ENCODE data around the gene SMTNL2.
"Not testable (repeated sequence)": the region's sequence is repeated elsewhere in the genome, so short reads cannot be mapped to it uniquely, and the experiment has no call there.

The SMTNL2 gene

DNA sequence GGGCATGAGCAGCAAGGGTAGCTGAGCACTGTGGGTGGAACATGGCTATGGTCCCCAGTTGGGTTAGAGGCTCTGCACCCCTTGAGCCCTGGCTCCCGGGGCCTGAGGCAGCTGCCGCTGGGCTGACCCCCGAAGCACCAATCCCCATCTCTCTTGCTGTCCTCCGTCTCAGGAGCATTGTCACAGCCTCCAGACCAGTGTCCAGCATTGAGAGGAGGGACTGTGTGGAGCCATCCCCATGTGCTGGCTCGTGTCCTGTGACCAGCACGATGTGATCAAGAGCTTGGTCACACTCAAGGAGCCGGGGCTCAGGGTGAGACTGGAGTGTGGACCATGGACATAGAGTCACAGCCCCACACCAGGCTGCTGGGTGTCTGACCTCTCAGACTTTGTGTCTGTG is 2.9 kb downstream of the SMTNL2 start:
- no peak for DNase-seq

DNA sequence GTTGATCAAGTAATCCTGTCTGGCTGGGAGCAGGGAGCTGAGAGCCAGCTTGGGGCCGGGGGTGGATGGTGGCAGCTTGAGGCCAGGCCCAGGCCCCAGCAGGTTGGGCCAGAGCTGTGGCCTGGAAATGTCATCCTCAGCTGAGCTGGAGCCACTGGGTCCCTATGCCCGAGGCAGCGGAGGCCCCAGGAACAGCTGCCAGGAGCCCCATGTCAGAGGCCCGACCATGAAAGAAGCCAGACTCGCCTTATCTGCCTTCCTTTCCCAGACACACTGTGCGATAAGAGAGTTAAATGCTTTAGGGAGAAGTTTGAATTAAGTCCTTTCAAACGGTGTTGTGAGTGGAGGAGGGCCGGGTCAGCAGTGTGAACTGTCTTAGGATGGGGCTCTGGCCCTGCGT is 3.5 kb downstream of the SMTNL2 start:
- DNase-seq = no peak

DNA sequence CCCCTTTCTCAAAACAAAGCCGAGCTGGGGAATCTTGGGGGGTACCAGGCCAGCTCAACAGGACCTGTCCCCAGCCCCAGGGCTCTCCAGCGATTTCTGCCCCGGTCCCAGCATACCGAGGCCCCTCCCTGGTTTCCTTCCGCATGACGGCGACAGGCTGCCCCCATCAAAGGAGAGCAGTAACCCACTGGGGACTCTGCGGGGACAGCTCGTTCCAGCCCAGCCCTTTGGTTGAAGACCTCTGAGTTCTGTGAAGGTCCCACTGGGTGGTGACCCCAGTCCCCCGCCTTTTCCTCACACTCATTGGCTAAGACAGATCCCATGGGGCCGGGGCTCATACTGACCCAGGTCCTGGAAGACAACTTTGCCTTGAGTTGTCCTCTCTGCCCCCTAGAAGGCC is 4.1 kb downstream of the SMTNL2 start:
- no peak for DNase-seq

DNA sequence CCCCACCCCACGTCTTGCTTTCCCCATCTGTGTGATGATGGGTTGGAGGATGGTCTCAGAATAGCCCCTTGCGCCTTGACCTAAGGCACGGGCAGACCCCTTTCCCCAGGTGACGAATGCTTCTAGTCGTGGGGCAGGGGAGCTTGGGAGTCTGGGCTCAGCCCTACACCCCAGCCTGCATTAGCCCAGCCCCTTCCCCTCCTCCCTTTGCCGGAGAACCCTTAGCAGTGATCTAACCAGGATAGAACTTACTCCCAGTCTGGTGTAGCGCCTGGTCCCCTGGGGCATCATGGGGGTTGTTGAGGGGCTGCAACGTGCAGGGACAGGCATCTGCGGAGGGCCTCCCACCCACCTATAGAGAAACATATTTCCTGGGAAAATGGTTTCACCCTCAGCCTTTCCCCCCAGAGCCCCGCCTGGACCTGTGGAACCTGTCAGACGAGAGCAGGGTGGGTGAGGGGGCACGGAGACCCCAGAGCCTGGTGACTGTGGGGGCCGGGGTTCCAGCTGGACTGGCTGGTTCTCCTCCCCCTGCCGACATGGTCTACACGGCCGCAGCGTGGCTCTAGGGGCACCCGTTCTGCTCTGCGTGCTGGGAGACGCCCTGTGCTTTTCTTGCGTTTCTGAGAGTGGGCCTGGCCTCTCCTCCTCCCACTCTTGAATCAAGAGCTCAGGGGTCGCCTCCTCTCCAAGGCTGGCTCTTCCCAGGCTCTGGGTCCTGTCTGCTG is 4.7 kb downstream of the SMTNL2 start:
- no peak for DNase-seq

DNA sequence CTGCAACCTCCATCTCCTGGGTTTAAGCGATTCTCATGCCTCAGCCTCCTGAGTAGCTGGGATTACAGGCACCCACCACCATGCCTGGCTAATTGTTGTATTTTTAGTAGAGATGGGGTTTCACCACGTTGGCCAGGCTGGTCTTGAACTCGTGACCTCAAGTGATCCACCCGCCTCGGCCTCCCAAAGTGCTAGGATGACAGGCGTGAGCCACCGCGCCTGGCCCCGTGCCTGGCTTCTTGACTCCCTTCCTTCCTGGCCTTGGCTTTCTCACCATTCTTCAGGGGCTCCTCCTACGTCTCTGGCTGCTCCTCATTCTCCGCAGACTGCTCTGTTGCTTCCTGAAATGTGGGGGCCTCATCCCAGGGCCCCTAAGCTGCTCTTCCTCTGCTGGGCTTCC is 5.7 kb downstream of the SMTNL2 start:
- not testable (repeated sequence) for DNase-seq

DNA sequence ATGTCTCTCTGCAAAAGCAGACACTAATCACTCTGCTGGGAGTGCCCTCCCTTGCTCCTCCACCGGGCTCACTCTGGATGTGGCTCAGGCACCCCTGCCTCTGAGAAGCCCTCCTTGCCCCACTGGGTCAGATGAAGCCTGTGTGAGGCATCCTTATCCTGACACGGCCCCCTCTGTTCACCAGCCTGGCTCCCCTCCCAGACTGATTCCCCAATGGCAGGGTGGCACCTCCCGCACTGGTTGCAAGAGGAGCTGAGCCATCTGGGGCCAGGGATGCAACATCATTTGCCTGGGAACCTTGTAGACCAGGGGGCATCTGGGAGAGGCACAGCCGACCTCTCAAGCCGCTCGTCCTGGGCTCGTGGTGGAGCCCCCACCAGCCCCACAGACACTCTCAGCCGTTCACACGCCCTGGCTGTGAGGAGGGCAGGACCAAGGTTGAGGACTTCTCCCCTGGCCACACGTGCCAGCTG is 6.7 kb downstream of the SMTNL2 start:
- no peak for DNase-seq

DNA sequence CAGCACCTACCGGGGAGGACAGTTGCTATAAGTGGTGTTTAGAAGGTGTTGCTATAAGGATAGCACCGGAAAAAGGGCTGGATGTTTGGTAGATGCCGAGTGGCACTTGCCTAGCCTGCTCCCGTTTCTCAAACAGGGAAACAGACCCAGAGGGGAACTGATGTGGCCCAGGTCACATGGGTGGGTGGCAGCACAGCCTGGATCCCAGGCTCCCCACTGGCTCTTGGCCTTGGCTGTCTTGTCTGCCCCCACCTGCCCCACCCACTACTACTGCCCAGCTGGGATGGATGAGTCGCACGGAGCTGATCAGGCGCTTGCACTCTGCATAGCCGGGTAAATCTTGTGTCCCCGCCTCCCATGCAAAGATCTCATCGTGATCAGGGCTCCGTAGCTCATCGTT is 7.2 kb downstream of the SMTNL2 start:
- DNase-seq = no peak

DNA sequence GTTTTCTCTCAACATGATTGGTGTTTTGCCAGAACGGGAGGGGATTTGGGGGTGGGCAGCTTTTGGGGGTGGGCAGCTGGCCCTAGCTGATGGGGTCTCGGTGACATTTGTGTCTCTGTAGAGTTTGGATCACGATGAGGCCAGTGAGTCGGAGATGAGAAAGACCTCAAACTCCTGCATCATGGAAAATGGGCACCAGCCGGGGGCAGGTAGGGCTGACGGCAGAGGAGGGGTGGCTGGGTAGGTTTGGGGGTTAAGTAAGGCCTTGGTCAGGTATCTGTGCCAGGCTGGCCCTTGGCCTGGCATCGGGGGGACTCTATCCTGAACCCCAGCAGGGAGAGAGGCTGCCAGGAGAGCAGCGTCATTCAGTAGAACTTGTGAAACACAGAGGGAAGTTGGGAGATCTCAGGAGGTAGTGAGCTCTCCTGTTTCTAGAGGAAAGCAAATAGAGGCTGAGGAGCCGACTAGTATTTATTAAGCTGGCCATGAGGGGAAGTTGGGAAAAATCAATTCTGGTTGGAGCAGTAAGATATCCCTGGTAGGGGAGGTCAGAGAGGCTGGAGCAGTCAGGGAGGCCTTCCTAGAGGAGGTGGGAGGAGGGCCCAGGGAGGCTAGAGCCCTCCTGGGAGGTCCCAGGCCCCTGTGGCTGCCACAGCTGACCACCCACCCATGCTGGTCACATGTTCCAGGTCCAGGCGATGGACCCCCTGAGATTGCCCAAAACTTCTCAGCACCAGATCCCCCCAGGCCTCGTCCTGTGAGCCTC is 8.1 kb downstream of the SMTNL2 start:
- DNase-seq = no peak

DNA sequence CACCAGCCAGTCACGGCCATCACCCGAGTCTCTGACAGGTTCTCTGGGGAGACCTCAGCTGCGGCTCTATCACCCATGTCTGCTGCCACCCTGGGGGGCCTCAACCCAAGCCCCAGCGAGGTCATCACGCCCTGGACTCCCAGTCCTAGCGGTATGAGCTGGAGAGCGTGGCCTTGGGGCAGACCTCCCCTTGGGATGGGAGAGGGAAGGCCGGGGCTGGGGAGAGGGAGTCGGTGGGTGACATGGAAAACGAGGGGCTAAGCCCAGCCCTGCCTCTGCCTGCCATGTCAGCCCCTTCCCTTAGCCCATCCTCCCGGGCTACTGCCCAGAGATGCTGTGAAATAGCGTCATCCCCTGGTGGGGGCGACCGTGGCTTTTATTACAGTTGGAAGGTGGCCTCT is 8.7 kb downstream of the SMTNL2 start:
- no peak for DNase-seq

DNA sequence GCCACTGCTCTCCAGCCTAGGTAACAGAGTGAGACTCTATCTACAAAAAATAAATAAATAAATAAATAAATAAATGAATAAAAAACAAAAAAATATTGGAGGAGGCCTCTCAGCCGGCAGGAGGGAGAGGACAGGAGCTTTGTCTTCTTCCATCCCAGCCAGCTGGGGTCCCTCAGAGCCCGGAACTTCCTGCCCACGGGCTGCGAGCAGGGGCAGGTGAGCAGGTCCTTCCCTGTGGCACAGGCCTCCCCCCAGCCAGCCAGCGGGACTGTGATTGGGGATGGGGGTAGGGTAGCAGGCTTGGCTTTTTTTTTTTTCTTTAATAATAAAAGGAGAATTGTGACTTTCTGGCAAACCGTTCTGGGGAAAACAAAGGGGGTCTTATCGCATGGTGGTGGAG is 10.1 kb downstream of the SMTNL2 start:
- no peak for DNase-seq

DNA sequence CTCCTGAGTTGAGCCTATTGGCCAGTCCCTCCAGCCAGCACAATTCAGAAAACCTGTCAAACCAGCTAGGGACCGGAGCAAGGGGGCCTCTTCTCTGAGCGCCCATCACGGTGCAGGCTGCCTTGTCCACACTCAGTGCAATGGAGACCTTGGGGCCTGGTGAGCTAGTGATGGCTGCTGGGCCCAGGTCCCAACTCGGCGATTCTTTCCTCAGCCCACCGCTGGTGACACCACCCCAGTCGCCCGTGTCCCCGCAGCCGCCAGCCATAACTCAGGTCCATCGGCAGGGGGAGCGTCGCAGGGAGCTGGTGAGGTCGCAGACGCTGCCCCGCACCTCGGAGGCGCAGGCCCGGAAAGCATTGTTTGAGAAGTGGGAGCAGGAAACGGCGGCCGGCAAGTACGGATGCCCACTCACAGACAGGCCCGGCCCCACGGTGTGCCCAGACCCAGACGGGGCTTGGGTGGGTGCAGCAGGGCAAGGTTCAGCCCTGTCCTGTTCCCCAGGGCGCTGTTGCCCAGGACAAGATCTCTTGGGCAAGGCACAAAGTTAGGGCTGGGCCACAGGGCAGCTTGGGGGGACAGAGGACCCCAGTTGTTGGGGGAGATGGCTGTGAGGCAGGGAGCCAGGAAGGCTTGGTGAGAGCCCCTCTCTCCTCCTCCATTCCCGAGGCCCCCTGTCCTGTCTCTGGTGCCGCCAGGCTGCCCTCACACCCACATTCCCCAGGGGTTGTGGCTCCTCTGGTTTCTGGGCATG is 10.8 kb downstream of the SMTNL2 start:
- no peak for DNase-seq

DNA sequence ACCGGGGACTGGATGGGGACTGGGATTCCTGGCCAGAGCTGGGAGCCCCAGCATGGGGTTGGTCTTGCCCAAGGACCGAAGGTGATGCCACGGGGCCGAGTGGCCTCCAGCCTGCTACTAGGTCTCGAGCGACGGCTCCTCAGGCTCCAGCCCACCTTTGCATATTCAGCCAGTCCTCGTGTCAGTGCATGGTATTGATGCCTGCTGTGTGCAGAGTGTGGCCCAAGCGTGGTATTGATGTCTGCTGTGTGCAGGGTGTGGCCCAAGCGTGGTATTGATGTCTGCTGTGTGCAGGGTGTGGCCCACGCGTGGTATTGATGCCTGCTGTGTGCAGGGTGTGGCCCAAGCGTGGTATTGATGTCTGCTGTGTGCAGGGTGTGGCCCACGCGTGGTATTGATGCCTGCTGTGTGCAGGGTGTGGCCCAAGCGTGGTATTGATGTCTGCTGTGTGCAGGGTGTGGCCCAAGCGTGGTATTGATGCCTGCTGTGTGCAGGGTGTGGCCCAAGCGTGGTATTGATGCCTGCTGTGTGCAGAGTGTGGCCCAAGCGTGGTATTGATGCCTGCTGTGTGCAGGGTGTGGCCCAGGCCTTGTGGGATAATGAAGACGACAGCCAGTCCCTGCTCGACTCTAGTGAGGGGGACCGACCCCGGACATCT is 11.5 kb downstream of the SMTNL2 start:
- not testable (repeated sequence) for DNase-seq

DNA sequence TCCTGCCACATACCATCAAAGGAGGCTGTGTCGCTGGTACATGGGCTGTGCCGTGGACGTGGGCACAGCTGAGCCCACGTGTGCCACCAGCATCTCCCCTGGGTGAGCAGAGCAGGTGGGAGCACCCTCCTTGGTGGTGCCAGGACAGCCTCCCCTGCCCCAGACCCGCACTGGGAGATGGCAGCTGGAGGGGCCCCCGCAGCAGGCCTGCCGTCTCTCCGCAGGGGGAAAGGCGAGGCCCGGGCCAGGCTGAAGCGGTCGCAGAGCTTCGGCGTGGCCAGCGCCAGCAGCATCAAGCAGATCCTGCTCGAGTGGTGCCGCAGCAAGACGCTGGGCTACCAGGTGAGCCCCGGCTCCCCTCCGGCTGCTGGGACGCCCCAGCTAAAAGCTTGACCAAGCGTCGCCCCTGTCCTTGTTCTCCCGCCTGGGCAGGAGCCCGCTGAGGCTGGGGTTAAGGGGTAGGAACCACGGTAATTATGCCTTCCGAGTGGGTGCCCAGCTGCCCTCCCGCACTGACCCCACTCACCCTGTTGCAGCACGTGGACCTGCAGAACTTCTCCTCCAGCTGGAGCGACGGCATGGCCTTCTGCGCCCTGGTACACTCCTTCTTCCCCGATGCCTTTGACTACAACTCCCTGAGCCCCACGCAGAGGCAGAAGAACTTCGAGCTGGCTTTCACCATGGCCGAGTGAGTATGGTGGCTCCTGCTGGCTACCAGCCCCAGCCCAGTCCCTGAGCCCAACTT is 12.5 kb downstream of the SMTNL2 start:
- DNase-seq = no peak

DNA sequence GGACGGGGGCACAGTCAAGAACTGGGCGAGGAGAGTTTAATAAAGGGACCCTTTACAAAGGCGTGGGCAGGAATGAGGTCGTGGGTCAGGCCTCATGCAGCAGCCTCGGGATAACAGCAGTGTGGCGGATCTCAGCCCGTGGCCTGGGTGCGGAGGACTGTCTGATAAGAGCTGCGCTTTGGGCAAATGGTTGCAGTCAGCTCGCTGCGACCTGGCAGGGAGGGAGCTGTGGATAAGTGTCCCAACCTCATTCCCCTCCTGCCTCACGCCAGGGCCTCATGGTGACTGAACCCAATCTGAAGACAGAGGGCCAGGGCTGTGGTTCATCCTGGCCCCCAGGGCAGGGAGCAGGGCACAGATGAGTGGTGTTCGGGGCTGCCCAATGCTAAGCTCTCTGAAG is 13.6 kb downstream of the SMTNL2 start:
- DNase-seq = no peak

DNA sequence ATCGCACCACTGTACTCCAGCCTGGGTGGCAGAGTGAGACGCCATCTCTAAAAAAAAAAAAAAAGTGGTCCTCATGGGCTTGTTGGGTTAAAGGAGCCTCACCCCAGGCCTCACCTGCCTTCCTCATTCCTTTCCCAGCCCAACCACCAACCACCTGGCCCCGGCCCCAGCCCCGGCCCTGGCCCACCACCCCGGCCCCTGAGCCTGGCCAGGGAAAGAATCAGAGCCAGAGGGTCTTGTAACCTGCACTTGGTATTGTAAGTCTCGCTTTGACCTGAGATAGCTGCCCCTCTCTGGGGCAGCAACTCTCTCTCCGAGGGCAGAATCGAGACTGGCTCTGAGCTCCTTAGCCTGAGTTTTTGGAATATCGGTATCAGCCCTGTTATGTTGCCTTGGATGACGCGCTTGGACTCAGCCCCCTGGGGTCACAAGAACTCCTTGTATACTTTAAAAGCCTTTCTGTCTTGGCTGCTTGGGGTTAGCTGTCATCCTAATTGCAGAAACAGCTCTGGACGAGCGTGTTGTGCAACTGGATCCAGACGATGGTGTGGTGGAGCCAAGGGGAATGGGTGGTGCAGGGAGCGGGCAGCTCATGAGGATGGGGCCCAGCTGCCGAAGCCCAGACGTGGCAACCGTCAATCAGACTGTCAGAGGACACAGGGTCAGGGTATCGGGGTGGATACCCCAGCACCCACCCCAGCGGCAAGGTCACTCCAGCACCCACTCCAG is 14.6 kb downstream of the SMTNL2 start:
- no peak for DNase-seq

DNA sequence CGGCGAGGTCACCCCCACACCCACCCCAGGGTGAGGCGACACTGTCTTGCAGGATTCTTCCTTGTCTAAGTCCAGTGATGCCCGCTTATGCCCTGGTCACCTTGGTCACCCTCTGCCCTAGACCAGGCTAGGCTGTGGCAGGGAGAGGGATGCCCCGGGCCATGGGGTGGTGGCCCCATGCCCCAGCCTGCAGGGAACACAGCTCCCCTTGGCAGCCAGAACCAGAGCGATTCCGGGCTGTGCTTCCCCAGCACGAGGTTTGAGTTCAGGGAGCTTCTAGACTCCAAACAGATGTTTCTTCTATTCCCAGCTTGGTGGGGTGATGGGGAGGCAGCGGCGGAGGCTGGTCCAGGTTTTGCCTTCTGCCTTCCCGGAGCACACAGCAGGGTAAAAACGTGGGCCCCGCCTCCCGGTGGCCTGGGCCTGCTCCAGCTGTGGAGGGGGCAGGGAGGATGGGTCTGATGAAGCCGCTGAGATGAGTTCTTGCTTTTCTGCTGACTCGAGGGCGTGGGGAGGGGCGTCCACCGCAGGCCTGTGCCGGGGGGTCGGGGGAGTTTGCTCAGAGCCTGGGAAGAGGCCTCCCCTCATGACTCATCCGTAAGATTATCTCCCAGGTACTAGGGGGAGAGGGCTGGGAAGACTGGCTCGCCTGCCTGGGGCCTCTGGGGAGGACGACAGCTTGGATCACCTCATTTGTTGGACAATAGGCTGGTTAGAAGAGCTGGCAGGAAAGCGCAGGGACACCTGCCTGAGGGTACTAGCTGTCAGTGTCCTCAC is 15.4 kb downstream of the SMTNL2 start:
- DNase-seq = no peak

DNA sequence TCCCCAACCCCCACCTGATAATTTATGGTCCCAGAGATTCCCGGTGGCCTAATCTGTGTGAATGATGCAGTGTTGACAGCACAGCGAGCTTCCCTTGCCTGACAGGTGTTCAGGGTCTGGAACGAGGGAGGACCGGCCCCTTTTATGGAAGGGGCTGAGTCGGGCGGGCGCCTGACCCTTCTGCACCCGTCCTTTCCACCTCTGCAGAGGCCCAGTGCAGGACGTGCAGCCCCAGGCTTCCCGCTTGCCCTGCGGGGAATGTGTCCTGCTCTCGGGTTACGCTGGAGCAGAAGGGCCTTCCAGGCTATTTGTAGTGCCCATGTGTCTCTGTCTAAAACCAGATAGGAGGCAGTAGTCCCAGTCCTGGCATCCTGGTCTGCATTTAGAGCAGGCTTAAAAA is 16.2 kb downstream of the SMTNL2 start:
- DNase-seq = no peak

DNA sequence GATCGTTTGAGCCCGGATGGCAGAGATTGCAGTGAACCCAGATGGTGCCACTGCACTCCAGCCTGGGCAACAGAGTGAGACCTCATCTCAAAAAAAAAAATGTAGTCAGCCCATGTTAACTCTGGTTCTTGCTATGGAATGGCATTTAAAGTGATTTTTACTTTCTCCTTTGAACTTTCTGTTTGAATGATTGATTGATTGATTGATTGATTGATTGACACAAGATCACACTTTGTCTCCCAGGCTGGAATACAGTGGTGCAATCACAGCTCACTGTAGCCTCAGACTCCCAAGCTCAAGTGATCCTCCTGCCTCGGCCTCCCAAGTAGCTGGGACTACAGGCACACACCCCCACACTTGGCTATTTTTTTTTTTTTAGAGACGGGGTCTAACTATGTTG is 17.0 kb downstream of the SMTNL2 start:
- DNase-seq = no peak

DNA sequence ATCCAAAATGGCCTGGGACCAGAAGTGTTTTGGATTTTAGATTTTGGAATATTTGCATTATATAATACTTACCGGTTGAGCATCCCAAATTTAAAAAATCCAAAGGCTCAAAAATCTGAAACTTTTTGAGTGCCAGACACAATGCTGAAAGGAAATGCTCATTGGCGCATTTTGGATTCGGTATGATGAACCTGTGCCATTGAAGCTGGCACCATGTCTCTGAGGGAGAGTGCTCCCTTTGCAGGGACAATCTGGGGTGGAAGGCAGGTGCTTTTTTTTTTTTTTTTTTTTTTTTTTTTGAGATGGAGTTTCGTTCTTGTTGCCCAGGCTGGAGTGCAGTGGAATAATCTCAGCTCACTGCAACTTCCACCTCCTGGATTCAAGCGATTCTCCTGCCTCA is 17.7 kb downstream of the SMTNL2 start:
- no peak for DNase-seq

DNA sequence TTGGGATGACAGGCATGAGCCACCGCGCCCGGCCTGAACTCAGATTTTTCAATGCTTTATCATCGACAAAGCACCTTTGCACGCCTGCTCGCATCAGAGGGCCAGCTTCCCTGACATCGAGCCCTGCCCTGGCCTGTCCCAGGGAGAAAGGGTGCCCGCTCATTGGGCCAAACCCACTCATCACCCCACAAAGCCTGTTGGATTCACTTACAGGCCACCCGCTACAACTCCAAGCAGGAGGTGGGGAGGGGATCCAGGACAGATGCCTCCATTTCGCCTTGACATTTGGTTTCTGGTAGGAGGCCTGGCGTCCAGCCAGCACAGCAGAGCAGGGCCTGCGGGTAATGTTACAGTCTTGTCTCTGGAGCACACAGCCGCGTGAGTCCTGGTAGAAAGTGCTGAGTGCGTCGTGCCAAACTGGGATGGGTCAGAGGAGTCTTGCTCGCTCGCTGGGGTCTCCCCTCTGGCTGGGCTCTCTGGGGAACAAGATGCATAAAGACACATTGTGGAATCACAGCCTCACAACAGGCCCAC is 19.8 kb downstream of the SMTNL2 start:
- DNase-seq = no peak

DNA sequence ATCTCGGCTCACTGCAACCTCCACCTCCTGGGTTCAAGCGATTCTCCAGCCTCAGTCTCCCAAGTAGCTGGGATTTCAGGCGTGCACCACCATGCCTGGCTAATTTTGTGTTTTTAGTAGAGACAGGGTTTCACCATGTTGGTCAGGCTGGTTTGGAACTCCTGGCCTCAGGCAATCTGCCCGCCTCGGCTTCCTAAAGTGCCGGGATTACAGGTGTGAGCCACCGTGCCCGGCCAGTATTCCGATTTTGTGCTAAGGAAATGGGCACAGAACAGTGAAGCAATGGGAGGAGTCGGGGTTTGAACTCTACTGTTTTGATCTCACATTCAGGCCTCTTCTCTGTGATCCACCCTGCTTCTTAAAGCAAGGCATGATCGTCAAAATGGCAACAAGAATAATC is 20.4 kb downstream of the SMTNL2 start:
- not testable (repeated sequence) for DNase-seq
